Breast epithelium (tissue), 3 donors: ENCODE data around the gene AEBP2.

Experiments used
- POLR2A ChIP-seq: fragments of 450-650 bp; IDR thresholded peaks from one replicate; pipeline ENCODE4 v1.6.1; 2016; ENCODE audit warnings: antibody characterized with exemption, mild to moderate bottlenecking, moderate library complexity
- POLR2AphosphoS5 ChIP-seq, 3 donors: sonication (generic); formaldehyde crosslinking; IDR thresholded peaks; one replicate each; pipeline ENCODE4 v1.6.1; 2017; ENCODE audit warnings: antibody characterized with exemption in 3 of 3
- TF ChIP-seq, protein P1 (sequence below), 3 donors: fragments of 450-650 bp; IDR thresholded peaks; one replicate each; pipeline ENCODE4 v1.5.1; 2016 to 2017; ENCODE audit warnings: antibody characterized with exemption in 3 of 3, mild to moderate bottlenecking in 3 of 3, moderate library complexity in 3 of 3

DNA sequence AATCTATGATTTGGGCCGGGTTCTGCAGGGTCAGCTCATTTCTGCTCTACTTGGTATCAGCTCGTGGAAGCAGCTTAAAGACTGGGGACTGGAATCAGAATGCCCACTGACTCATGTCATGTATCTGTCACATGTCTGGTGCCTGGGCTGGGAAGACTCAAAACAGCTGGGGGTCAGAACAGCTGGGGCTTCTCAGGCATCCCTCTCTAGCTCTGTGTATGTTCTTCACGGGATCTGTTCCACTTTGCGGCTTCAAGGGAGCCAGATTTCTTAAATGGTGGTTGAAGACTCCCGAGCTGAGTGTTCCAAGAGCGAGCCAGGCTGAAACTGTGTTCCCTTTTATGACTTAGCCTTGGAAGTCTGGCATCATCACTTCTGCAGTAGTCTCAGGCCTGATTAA, 11.9 kb downstream of the AEBP2 start:
- TF ChIP-seq, protein P1, sequence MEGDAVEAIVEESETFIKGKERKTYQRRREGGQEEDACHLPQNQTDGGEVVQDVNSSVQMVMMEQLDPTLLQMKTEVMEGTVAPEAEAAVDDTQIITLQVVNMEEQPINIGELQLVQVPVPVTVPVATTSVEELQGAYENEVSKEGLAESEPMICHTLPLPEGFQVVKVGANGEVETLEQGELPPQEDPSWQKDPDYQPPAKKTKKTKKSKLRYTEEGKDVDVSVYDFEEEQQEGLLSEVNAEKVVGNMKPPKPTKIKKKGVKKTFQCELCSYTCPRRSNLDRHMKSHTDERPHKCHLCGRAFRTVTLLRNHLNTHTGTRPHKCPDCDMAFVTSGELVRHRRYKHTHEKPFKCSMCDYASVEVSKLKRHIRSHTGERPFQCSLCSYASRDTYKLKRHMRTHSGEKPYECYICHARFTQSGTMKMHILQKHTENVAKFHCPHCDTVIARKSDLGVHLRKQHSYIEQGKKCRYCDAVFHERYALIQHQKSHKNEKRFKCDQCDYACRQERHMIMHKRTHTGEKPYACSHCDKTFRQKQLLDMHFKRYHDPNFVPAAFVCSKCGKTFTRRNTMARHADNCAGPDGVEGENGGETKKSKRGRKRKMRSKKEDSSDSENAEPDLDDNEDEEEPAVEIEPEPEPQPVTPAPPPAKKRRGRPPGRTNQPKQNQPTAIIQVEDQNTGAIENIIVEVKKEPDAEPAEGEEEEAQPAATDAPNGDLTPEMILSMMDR (IDR thresholded peaks at IDR 0.05): no peak
- TF ChIP-seq POLR2A: no peak
- TF ChIP-seq POLR2AphosphoS5 (IDR thresholded peaks at IDR 0.05): no peak
